ENCODE data around the gene SCAPER. TPM values are rescaled to one million over a fixed set of nuclear protein-coding genes. Genes with fewer than 3 reads are reported as not detected.

The SCAPER gene
- total RNA-seq, 1 experiment from 2014 or later: 10.3 TPM

- no peak for TF ChIP-seq KAT7 (CRISPR knock-in tag; IDR thresholded peaks at IDR 0.05; ENCODE audit: borderline replicate concordance)
- TF ChIP-seq RORB (CRISPR knock-in tag; IDR thresholded peaks at IDR 0.05): no peak
- no peak for TF ChIP-seq ZNF512 (CRISPR knock-in tag; IDR thresholded peaks at IDR 0.05; ENCODE audit: borderline replicate concordance)
Observed at GRCh38 chr15:76663529-76663928, 241.6 kb downstream of the SCAPER start (continued).

GRCh38 chr15:76648732-76649444 lies 256.3 kb downstream of the SCAPER start:
- Mint-ChIP-seq H3K9me3 (peaks cover 14% of the 10 kb centered on the region), H3K27ac (no peak overlapping the region), H3K4me3 (no peak overlapping the region), H3K27me3 (ENCODE audit: low read depth) (no peaks in the 10 kb centered on the region), H3K36me3 (no peaks in the 10 kb centered on the region), H3K4me1 (peaks cover 15% of the 10 kb centered on the region)
- ChIA-PET POLR2A (no interaction called here), CTCF (no interaction called here)
- no peak for TF ChIP-seq SP1 (CRISPR knock-in tag; conservative IDR thresholded peaks at IDR 0.05)
- no peak for TF ChIP-seq ZNF512 (CRISPR knock-in tag; IDR thresholded peaks at IDR 0.05; ENCODE audit: borderline replicate concordance)
- TF ChIP-seq ZNF671 (CRISPR knock-in tag; IDR thresholded peaks at IDR 0.05): no peak
- DNase-seq (ENCODE audit: low spot score) (no peak), ATAC-seq (peak; percentile 62)

- no peak for TF ChIP-seq NFYB (CRISPR knock-in tag; conservative IDR thresholded peaks at IDR 0.05; ENCODE audit: low read depth)
- no peak for TF ChIP-seq USF1 (CRISPR knock-in tag; IDR thresholded peaks at IDR 0.05)
- no peak for TF ChIP-seq ZBTB21 (CRISPR knock-in tag; IDR thresholded peaks at IDR 0.05; ENCODE audit: borderline replicate concordance)
- no peak for TF ChIP-seq E2F4 (CRISPR knock-in tag; IDR thresholded peaks at IDR 0.05; ENCODE audit: borderline replicate concordance, low read depth)
- no peak for TF ChIP-seq NR2C2 (CRISPR knock-in tag; IDR thresholded peaks at IDR 0.05)
- TF ChIP-seq ZMAT4 (CRISPR knock-in tag; IDR thresholded peaks at IDR 0.05): no peak
- TF ChIP-seq ATF2 (CRISPR knock-in tag; IDR thresholded peaks at IDR 0.05; ENCODE audit: borderline replicate concordance, low read depth): no peak
- TF ChIP-seq USF2 (CRISPR knock-in tag; IDR thresholded peaks at IDR 0.05): no peak
- TF ChIP-seq OVOL2 (CRISPR knock-in tag; IDR thresholded peaks at IDR 0.05; ENCODE audit: borderline replicate concordance): no peak
- no peak for TF ChIP-seq TP53 (CRISPR knock-in tag; IDR thresholded peaks at IDR 0.05)
- no peak for TF ChIP-seq AFF4 (CRISPR knock-in tag; IDR thresholded peaks at IDR 0.05; ENCODE audit: borderline replicate concordance)
- no peak for TF ChIP-seq ZNF317 (CRISPR knock-in tag; IDR thresholded peaks at IDR 0.05; ENCODE audit: borderline replicate concordance, low read depth)
- no peak for TF ChIP-seq IRF2 (CRISPR knock-in tag; IDR thresholded peaks at IDR 0.05; ENCODE audit: borderline replicate concordance, low read depth)
- ChIA-PET POLR2A (no interaction called here), CTCF (no interaction called here)
- peaks cover 9% of the 10 kb centered on the region for H3K9me3 Mint-ChIP-seq
- no peaks in the 10 kb centered on the region for H3K36me3 Mint-ChIP-seq
- peaks cover 15% of the 10 kb centered on the region for H3K4me1 Mint-ChIP-seq
- ATAC-seq (no peak), DNase-seq (ENCODE audit: low spot score) (no peak)
- no peak overlapping the region for H3K4me3 Mint-ChIP-seq
- H3K27ac Mint-ChIP-seq: no peak overlapping the region
- H3K27me3 Mint-ChIP-seq (ENCODE audit: low read depth): no peaks in the 10 kb centered on the region
Observed at GRCh38 chr15:76647612-76648011, 257.5 kb downstream of the SCAPER start.

Data from WTC11 (cell line).